A204.1 (cell line): Measurements from ENCODE around the gene NDUFA11.

Experiments used
- FAIRE-seq: peaks from 2 replicates; lab custom pipeline; 2012; peaks lifted over from hg19 to GRCh38; lab: Jason Lieb, UNC

NDUFA11 gene

DNA sequence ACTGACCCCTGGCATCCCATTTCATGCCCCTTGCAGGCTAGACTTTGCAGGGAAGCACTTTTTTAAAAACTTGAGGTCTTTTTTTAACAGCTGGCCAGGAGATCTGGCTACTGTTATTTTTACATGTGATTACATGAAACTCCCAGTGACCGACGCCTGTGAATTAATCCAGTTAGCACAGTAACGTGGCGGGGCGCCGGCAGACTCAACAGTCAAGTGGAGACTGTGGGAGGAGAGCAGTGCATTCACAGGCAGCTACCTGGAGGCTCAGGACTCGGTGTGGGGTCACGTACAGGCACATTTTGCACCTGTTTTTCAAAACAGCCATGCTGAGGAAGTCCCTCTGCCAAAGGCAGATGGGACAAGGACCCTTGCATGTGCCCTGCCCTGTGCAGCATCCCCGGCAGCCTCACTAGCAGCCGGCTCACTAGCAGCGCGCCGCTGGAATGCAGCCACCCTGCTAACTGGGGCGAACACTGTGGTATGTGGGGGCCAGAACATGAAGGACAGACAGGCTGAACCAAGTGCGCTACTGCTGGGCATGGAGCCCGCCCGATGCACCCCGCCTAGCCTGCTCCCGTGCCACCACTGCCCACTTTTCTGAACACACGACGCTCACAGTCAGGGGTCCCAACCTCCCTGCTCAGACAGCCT lies 29.1 kb upstream of the NDUFA11 start:
- no peak for FAIRE-seq

DNA sequence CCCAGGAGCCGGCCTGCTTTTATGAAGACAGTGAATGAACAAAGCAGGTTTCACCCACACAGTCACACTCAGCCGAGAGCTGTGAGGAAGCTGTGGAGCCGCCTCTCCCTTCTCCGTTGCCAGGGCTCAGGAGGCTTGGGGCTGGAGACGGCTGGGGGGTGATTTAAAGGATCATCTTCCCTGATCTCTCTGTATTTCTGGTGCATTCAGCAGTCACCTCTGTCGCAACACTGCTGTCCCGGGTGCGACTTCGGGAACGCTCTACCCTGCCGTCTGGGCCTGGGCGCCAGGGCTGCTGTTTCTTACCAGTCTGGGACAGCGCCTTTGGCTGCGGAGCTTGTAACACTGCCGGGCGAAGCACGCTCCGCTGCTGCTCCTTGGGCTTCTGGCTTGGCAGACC lies 28.6 kb upstream of the NDUFA11 start:
- FAIRE-seq = no peak

GRCh38 chr19:5931251-5931650 lies 27.7 kb upstream of the NDUFA11 start:
- FAIRE-seq = no peak

DNA sequence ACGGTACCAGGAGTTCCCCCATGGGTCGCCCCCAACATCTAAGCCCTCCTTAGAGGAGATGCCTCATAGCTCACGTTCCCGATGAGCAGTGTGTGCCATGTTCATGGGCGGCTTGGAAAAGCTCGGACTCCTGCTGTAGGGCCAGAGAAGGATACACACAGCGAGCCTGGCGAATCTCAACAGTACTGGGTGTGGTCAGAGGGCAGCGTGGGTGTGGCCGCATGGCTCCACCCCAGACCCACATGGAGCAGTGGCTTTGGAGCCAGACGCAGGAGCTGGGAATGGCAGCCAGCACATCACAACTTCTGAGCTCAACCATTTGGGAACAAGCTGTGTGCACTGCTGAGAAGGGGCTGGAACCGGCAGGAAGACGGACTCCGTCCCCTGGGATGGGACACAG lies 26.0 kb upstream of the NDUFA11 start:
- no peak for FAIRE-seq

- FAIRE-seq = no peak
These were observed 25.6 kb upstream of the NDUFA11 start for GRCh38 chr19:5929179-5929578.

GRCh38 chr19:5927441-5927821 lies 23.8 kb upstream of the NDUFA11 start:
- FAIRE-seq = no peak

GRCh38 chr19:5926641-5927440 lies 23.3 kb upstream of the NDUFA11 start:
- FAIRE-seq = no peak

GRCh38 chr19:5925830-5926427 lies 22.3 kb upstream of the NDUFA11 start:
- FAIRE-seq = no peak

DNA sequence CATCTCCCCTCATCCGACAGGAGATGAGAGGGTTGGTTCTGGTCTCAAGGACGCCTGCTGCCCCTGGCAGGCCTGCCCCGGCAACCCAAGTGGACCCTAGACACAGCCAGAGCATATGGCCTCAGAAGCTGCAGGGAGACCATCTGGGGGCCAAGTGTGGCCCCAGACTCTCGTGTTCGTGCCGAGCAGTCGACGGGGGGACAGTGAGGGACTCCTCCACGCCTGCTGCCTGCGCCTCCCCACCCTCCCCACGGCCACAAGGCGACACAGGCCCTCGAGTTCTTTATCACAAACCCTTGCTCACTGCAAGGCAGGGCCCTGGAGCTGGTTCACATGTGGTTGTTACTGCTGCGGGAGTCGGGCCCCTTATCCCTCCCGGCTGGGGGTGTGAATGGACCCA lies 19.8 kb upstream of the NDUFA11 start:
- FAIRE-seq = no peak

DNA sequence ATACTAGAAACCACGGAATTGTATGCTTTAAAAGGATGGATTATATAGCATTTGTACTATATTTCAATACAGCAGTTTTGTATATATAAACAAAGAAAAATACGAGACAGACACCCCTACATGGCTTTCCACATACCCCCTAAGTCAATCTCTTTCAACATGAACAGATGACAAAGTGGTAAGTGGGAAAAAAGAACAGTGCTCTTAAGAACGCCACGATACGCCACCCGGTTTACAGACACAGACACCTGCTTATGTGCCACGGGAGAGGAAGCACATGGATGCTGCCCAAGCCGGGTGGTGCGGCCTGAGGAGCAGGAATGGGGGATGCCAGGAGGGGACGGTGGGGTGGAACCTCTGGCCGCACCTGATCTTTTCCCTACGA lies 18.6 kb upstream of the NDUFA11 start:
- FAIRE-seq = no peak

GRCh38 chr19:5921516-5922160 lies 18.0 kb upstream of the NDUFA11 start:
- FAIRE-seq = no peak

DNA sequence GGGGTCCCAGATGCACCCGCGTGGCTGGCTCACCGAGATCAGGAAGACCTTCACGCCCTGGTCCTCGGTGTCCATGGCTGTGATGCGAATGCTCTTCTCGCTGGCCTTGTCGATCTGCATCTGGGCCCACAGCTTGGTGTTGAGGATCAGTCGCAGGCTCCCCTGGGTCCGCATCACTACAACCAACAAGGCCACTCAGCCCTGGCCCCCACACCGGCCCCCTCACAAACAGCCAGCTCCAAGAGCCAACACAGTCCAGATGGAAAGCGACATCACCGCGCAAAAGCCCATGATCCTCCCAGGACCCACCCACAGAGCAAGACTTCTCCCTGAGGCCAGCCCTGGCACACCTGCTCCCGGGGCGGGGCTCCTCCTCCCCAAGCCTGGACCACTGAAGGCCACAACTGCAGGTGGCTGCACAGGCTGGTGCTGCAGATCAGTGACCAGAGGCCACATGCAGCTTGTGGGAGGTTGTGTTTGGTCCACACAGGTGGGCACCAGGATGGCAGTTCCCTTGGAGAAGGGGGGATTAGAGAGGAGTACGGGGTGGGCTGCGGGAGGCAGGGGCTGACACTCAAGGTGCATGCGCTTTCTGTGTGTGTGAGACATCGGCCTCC lies 15.0 kb upstream of the NDUFA11 start:
- FAIRE-seq = no peak

DNA sequence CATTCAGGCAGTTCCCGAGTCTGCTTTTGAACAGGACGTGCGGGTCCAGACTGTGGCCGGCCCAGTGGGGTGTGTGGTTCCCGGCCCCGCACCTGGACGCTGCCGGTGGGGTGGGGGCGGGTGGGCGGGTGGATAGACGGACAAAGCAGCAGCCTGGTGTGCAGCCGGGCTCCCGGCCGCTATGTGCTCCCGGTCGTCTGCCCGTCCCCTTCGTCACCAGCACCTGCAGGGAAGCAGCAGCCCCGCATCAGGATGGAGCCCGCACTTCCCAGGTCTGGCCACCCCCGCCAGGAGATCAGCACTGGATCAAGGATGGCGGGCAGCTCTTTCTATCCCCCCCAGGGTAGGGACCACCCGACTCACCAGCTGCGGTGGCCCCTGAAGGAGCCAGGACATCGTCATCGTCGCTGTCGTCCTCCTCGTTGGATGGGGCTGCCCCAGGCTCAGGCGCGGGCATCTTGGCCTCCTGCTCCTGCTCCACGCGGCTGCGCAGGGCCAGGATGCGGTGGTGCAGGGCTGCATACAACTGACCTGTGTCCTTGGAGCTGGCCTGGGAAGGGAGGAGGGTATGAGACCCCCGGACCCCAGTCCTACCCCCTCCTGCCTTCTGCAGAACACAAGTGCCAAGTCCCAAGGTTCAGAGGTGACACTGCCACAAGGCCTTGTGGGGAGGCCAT lies 14.0 kb upstream of the NDUFA11 start:
- FAIRE-seq = no peak

DNA sequence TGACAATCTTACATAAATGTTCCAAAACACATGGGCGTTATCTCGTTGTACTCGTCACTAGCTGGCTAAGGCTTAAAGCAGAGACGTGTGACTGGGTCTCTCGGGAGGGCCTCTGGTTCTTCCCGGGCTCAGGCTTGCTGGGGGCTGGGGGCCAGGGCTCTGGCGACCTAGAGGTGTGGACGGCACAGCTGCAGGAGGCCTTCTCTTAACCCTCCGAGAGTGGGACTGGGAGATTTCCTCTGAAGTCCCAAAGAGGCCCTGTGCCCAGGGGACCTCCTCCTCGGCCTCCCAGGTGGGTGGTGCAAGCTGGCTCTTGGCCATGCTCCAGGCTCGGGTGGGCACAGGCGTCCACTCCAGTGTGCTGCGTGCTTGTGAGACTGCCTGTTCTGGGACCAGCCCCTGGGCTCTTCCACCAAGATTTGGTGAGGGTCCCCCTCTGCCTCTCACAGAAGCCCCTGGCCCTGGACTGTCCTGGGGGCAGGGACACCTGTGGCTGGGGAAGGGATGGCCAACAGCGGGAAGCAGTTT lies 12.7 kb upstream of the NDUFA11 start:
- no peak for FAIRE-seq

GRCh38 chr19:5915782-5916165 lies 12.2 kb upstream of the NDUFA11 start:
- no peak for FAIRE-seq

DNA sequence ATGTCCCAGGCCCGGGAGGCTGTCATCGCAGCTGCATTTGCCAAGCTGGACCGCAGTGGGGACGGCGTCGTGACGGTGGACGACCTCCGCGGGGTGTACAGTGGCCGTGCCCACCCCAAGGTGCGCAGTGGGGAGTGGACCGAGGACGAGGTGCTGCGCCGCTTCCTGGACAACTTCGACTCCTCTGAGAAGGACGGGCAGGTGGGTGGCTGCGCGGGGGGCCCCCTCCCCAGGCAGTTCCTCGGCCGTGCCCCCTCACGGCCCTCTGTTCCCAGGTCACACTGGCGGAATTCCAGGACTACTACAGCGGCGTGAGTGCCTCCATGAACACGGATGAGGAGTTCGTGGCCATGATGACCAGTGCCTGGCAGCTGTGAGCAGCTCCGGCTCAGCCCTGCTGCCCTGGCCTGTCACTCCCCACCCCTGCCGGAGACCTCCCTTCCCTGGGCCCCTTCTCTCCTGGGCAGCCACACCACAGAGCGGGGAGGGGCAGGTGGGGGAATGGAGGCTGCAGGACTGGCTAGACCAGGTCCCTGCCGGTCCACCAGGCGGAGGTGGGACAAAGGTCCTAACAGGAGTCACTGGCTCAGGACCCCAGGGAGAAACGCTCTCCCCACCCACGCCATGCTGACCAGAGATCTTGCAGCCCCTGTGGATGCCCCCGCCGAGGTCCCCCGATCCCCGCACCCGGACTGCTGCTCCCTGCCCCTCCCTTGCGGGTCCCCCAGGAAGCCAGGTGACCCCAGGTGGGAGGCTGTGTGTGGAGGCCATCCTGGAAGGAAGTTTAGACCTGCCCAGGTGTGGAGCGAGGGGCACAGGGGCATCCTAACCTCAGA lies 11.6 kb upstream of the NDUFA11 start:
- FAIRE-seq = no peak

DNA sequence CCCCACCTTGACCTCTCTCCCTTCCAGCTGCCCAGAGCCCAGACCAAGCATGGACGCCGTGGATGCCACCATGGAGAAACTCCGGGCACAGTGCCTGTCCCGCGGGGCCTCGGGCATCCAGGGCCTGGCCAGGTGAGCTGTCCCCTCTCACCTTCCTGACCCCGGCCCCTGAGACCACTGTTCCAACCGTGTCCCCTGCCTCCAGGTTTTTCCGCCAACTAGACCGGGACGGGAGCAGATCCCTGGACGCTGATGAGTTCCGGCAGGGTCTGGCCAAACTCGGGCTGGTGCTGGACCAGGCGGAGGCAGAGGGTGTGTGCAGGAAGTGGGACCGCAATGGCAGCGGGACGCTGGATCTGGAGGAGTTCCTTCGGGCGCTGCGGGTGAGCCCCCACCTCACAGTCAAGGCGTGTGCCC lies 10.8 kb upstream of the NDUFA11 start:
- no peak for FAIRE-seq

GRCh38 chr19:5913739-5914357 lies 10.3 kb upstream of the NDUFA11 start, which contains the start of gene CAPS:
TSS of gene CAPS (plus strand) at chr19:5914254. CDS start at chr19:5914407, 153 bp downstream.
- no peak for FAIRE-seq

- FAIRE-seq = no peak
These were observed 7.8 kb upstream of the NDUFA11 start for GRCh38 chr19:5911366-5911765.

DNA sequence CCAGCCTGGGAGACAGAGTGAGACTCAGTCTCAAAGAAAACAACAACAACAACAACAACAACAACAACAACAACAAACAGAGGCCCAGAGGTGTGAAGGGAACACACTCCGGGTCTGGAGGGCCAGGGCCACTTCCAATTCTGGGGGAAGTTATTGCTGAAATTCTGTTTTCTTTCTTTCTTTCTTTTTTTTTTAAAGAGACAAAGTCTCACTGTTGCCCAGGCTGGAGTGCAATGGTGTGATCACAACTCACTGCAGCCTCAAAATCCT lies 7.0 kb upstream of the NDUFA11 start:
- FAIRE-seq = no peak
